Peyer's patch (tissue), 4 donors: ENCODE results near the gene USP36. TPM values are rescaled to one million over a fixed set of nuclear protein-coding genes. Genes with fewer than 3 reads are reported as not detected.

ENCODE experiments used
- DNase-seq, 3 donors: peaks; one replicate each; pipeline ENCODE4 v3.0.0-alpha.2; 2017 to 2019
- H3K27ac ChIP-seq, 4 donors: fragments of 200-600 bp; sonication (generic); one replicate each; pipeline ENCODE4 v1.5.1; 2016 to 2019
- H3K27me3 ChIP-seq, 2 donors: fragments of 200-600 bp; sonication (generic); one replicate each; pipeline ENCODE4 v1.5.1; 2019
- H3K36me3 ChIP-seq, 3 donors: fragments of 200-600 bp; sonication (generic); one replicate each; pipeline ENCODE4 v1.5.1; 2016 to 2019
- H3K4me1 ChIP-seq, 4 donors: fragments of 200-600 bp; sonication (generic); one replicate each; pipeline ENCODE4 v1.5.1; 2016 to 2019
- H3K4me3 ChIP-seq, 4 donors: fragments of 200-600 bp; sonication (generic); 1 replicate in 3 of 4; 2 replicates in 1 of 4; pipeline ENCODE4 v1.5.1; 2016 to 2019; ENCODE audit warnings: mild to moderate bottlenecking in 1 of 4
- H3K9me3 ChIP-seq, 4 donors: fragments of 200-600 bp; sonication (generic); one replicate each; pipeline ENCODE4 v1.5.1; 2016 to 2019; ENCODE audit warnings: mild to moderate bottlenecking in 1 of 4
- POLR2A ChIP-seq, 2 donors: fragments of 450-650 bp; IDR thresholded peaks; one replicate each; pipeline ENCODE4 v1.5.1; 2017; ENCODE audit warnings: antibody characterized with exemption in 2 of 2, mild to moderate bottlenecking in 2 of 2, moderate library complexity in 2 of 2
- total RNA-seq, 4 donors: library from RNA; depleted of rRNA; stranded (reverse); fragments of >200 nt; gene quantifications; one replicate each; pipeline ENCODE4 v1.1.0, GENCODE V29; 2016
- TF ChIP-seq, protein P1 (sequence below), 6 experiments: fragments of 450-650 bp in 4 of 6; fragments of 200-600 bp in 2 of 6; sonication (generic) in 1 of 6; IDR thresholded peaks; one replicate each; pipeline ENCODE4 v1.5.1; 2017 to 2019; ENCODE audit warnings: antibody characterized with exemption in 6 of 6, mild to moderate bottlenecking in 3 of 6, moderate library complexity in 1 of 6

Gene USP36
- total RNA-seq, 4 donors from 2014 or later, result 20.7 to 130 (median 59.9) TPM

DNA sequence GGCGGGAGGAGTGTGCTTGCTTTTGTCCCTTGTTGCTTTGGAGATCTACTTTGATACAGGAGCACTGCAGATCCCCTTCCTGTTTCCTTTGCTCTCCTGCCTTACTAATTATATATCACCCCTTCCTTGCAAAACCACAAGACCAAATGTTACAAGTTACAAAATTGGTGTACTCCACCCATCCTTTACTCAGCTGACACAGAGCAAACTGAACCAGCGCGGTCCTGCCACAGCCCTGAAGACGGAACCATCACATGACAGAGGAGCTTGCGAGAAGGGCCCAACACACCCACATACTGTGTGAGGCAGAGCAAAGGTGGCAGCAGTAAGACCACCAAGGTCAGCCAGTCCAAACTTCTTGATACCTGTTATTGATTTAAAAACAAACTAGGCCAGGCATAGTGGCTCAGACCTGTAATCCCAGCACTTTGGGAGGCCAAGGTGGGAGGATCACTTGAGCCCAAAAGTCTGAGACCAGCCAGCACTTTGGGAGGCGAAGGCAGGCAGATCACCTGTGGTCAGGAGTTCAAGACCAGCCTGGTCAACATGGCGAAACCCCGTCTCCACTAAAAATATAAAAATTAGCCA, 91.8 kb downstream of the USP36 start:
- Histone ChIP-seq H3K9me3 (no peaks in the 10 kb centered on the region), H3K4me1 (peaks cover 0 to 42% (median 16%) of the 10 kb centered on the region in 4 donors), H3K4me3 (no peak overlapping the region), H3K36me3 (no peaks in the 10 kb centered on the region), H3K27me3 (no peaks in the 10 kb centered on the region), H3K27ac (peak overlapping the region; percentile 76 to 85 (median 78))
- peak in 2 of 3 donors; percentile 85 to 91 for DNase-seq
- TF ChIP-seq, protein P1, sequence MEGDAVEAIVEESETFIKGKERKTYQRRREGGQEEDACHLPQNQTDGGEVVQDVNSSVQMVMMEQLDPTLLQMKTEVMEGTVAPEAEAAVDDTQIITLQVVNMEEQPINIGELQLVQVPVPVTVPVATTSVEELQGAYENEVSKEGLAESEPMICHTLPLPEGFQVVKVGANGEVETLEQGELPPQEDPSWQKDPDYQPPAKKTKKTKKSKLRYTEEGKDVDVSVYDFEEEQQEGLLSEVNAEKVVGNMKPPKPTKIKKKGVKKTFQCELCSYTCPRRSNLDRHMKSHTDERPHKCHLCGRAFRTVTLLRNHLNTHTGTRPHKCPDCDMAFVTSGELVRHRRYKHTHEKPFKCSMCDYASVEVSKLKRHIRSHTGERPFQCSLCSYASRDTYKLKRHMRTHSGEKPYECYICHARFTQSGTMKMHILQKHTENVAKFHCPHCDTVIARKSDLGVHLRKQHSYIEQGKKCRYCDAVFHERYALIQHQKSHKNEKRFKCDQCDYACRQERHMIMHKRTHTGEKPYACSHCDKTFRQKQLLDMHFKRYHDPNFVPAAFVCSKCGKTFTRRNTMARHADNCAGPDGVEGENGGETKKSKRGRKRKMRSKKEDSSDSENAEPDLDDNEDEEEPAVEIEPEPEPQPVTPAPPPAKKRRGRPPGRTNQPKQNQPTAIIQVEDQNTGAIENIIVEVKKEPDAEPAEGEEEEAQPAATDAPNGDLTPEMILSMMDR (IDR thresholded peaks at IDR 0.05), result no peak
- TF ChIP-seq POLR2A (IDR thresholded peaks at IDR 0.05), result no peak

DNA sequence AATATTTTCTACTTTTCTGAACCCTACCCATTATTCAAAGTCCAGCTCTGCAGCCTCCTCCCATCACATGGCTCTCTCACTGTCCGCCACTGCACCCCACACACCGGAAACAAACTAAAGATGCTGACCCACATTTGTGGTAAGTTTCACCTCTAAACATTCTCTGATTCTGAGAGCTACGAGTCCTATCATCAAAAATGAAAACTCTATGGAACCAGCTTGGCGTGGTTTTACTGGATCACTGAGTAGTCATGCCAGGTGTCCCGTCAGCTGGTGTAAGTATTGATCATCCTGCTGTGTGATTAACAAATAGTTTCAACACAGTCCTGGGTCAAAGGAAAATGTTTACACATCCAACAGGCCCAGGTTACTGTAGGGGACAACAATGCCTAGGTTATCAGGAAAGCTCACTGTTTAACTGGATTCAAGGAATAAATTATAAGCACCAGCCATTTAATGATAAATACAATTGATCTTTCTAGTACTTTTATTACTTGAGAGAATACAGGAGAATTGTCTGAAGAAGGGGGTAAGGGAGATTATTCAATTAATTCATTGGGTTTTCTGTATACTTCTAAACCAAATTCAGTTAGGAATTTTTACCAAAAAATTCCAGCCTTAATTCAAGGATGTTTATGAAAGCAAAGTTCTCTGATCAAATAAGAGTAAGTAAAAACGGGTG, 92.4 kb downstream of the USP36 start:
- Histone ChIP-seq H3K9me3 (no peaks in the 10 kb centered on the region), H3K36me3 (no peaks in the 10 kb centered on the region), H3K4me3 (no peak overlapping the region), H3K27ac (peak overlapping the region; percentile 76 to 85 (median 78)), H3K4me1 (peaks cover 0 to 42% (median 16%) of the 10 kb centered on the region in 4 donors), H3K27me3 (no peaks in the 10 kb centered on the region)
- TF ChIP-seq, protein P1 (IDR thresholded peaks at IDR 0.05), result no peak
- TF ChIP-seq POLR2A (IDR thresholded peaks at IDR 0.05), result no peak
- DNase-seq, result peak in 1 of 3 donors; percentile 72

- H3K27ac ChIP-seq, result peak overlapping the region; percentile 76 to 85 (median 78)
- no peak overlapping the region for H3K4me3 ChIP-seq
- H3K36me3 ChIP-seq, result no peaks in the 10 kb centered on the region
- DNase-seq, result no peak
- H3K4me1 ChIP-seq, result peaks cover 0 to 42% (median 16%) of the 10 kb centered on the region in 4 donors
- no peaks in the 10 kb centered on the region for H3K9me3 ChIP-seq
- TF ChIP-seq, protein P1 (IDR thresholded peaks at IDR 0.05), result no peak
- TF ChIP-seq POLR2A (IDR thresholded peaks at IDR 0.05), result no peak
- no peaks in the 10 kb centered on the region for H3K27me3 ChIP-seq
These were observed 93.1 kb downstream of the USP36 start for GRCh38 chr17:78747488-78747887.

DNA sequence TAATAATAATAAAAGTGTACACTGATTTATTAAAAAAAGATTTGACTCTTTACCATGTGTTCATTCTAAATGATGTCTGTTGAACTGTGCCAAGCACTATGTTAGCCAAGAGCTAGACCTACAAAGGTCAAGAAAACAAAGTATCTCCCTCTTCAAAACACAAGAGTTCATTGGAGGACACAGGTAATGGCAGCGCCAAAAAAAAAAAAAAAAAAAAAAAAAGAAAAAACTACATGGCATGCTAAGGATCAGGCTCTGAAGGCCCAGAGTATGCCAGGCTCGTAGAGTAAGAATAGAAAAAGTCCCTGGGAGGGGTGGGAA, 93.7 kb downstream of the USP36 start:
- no peaks in the 10 kb centered on the region for H3K36me3 ChIP-seq
- TF ChIP-seq, protein P1 (IDR thresholded peaks at IDR 0.05), result no peak
- no peak for TF ChIP-seq POLR2A (IDR thresholded peaks at IDR 0.05)
- peaks cover 0 to 42% (median 14%) of the 10 kb centered on the region in 4 donors for H3K4me1 ChIP-seq
- no peak overlapping the region for H3K4me3 ChIP-seq
- DNase-seq, result no peak
- H3K9me3 ChIP-seq, result no peaks in the 10 kb centered on the region
- H3K27ac ChIP-seq, result peak overlapping the region in 2 of 4 donors; percentile 78
- H3K27me3 ChIP-seq, result no peaks in the 10 kb centered on the region

- Histone ChIP-seq H3K4me1 (peaks cover 0 to 42% (median 14%) of the 10 kb centered on the region in 4 donors), H3K27me3 (no peaks in the 10 kb centered on the region), H3K36me3 (no peaks in the 10 kb centered on the region), H3K9me3 (no peaks in the 10 kb centered on the region), H3K27ac (peak overlapping the region in 2 of 4 donors; percentile 44 to 51), H3K4me3 (no peak overlapping the region)
- TF ChIP-seq POLR2A (IDR thresholded peaks at IDR 0.05), result no peak
- TF ChIP-seq, protein P1 (IDR thresholded peaks at IDR 0.05), result no peak
- peak in 1 of 3 donors; percentile 35 for DNase-seq
These were observed 94.2 kb downstream of the USP36 start for GRCh38 chr17:78746263-78746948.

Other genes with a start within 250 kb of the USP36 start
- 100 to 1,000 TPM in 2 of 4 donors, 10 to 100 TPM in 2; 88.3 to 262 (median 109) TPM for gene CYTH1, start 58.5 kb downstream of the USP36 start, total RNA-seq
- 10 to 100 TPM in 2 of 4 donors, 1 to 10 TPM in 2; 1.1 to 45.4 (median 9.1) TPM for gene CEP295NL, start 62.4 kb upstream of the USP36 start, total RNA-seq
- 10 to 100 TPM; 27.2 to 73.2 (median 45.0) TPM for gene TIMP2, start 84.6 kb upstream of the USP36 start, total RNA-seq
- gene LGALS3BP, start 139.1 kb upstream of the USP36 start, total RNA-seq, result 1,000 to 10,000 TPM in 3 of 4 donors, 100 to 1,000 TPM in 1; 202 to 2,181 (median 1,427) TPM
- gene CANT1, start 168.9 kb upstream of the USP36 start, total RNA-seq, result 100 to 1,000 TPM in 1 of 4 donors, 10 to 100 TPM in 3; 56.9 to 125 (median 80.0) TPM
- 10 to 100 TPM in 3 of 4 donors, 1 to 10 TPM in 1; 6.3 to 20.6 (median 14.3) TPM for gene C1QTNF1, start 183.4 kb upstream of the USP36 start, total RNA-seq
- 100 to 1,000 TPM in 3 of 4 donors, 10 to 100 TPM in 1; 57.6 to 336 (median 223) TPM for gene ENGASE, start 234.0 kb upstream of the USP36 start, total RNA-seq